ENCODE results near the gene SGSM1.

SGSM1 gene, protein sequence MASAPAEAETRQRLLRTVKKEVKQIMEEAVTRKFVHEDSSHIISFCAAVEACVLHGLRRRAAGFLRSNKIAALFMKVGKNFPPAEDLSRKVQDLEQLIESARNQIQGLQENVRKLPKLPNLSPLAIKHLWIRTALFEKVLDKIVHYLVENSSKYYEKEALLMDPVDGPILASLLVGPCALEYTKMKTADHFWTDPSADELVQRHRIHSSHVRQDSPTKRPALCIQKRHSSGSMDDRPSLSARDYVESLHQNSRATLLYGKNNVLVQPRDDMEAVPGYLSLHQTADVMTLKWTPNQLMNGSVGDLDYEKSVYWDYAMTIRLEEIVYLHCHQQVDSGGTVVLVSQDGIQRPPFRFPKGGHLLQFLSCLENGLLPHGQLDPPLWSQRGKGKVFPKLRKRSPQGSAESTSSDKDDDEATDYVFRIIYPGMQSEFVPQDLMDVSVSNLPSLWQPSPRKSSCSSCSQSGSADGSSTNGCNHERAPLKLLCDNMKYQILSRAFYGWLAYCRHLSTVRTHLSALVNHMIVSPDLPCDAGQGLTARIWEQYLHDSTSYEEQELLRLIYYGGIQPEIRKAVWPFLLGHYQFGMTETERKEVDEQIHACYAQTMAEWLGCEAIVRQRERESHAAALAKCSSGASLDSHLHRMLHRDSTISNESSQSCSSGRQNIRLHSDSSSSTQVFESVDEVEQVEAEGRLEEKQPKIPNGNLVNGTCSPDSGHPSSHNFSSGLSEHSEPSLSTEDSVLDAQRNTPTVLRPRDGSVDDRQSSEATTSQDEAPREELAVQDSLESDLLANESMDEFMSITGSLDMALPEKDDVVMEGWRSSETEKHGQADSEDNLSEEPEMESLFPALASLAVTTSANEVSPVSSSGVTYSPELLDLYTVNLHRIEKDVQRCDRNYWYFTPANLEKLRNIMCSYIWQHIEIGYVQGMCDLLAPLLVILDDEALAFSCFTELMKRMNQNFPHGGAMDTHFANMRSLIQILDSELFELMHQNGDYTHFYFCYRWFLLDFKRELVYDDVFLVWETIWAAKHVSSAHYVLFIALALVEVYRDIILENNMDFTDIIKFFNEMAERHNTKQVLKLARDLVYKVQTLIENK

DNA sequence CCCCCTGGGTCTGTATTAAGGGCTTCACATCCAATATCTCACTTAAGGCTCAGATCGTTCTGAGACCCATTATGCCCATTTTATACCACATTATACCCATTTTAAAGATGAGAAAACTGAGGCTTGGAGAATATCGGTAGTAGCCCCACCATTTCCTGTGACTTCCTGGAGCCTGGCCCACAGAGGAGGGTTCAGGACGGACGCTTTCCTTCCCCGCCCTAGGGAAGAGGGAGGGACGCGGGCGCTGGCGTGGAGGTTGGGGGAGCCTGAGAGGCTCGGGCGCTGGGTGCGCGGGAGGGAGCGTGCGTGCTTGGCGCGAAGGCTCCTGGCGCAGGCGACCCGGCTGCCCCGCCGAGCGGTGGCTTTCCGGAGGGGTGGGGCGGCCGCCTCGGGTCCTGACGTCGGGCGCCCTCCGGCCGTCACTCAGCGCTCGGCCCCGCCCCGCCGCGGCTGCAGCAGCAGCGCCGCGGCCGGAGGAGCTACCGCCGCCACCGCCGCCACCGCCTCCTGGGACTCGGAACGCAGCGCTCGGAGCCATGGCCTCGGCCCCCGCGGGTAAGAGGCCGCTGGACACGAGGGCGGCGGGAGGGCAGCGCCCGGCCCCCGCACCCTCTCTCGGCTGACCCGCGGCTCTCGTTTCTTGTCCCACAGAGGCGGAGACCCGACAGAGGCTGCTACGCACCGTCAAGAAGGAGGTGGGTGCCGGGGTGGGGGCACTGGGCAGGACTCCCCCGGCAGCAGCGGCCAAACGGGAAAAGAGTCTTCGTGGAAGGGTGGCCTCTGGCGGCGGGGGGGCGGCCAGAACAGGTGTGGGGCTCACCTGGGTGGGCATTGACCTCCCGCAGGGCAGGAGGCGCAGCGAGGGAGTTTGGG lies at the start of gene SGSM1:
Gene SGSM1, plus strand, starts transcription at position 422 of the 873 bp plus-strand sequence. Its CDS starts 115 bp downstream, at position 537.
- FAIRE-seq (peak; percentile 52), DNase-seq (ENCODE audit: extremely low spot score, insufficient read length, low read depth) (peak; percentile 84)

DNA sequence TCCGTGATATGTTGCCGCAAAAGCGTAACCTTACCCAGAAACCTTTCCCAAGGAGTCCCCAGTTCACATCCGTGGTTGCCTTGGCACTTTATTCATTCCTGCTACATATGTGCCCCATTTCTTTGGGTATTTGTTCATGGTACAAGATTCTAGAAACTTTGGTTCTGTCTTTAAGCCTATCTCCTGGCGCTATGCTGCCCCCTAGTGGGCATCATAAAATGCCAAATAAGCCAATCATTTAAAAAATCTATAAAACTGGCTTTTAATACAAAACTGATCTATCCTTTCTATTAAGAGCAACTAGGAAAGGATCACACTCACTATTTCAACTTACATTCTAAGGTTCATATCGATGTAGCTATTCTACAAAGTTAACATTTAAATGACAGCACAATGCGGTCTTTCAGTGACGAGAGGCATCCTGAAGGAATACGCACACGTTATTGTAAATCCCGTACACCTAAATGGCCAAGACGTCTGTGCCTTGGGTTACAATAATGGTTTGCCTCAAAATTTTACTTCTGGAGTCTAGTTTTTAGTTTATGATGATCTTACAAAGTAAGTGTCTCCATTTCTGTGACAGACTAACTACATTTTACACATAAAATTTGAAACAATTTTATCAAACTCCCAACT lies 47.7 kb upstream of the SGSM1 start:
- FAIRE-seq (peak; percentile 70), DNase-seq (ENCODE audit: extremely low spot score, insufficient read length, low read depth) (peak; percentile 29)

DNA sequence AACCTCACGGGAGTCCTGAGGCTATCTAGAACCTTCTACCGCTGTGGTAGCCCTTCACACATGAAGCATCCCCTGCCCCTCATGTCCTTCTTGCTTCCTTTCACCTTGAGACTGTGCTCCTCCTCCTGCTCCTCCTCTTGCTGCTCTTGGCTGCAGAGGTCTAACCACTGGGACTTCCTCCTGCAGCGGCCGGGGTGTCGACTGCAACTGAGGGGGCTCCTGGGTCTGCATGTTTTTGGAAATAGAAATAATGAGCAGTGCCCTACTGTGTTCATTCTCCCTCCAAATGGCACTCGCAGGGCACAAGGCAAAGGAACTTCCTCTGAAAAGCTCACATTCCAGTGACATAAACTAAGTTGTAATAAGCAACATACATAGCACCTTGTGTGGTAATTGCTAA lies 46.2 kb upstream of the SGSM1 start:
- FAIRE-seq: no peak

DNA sequence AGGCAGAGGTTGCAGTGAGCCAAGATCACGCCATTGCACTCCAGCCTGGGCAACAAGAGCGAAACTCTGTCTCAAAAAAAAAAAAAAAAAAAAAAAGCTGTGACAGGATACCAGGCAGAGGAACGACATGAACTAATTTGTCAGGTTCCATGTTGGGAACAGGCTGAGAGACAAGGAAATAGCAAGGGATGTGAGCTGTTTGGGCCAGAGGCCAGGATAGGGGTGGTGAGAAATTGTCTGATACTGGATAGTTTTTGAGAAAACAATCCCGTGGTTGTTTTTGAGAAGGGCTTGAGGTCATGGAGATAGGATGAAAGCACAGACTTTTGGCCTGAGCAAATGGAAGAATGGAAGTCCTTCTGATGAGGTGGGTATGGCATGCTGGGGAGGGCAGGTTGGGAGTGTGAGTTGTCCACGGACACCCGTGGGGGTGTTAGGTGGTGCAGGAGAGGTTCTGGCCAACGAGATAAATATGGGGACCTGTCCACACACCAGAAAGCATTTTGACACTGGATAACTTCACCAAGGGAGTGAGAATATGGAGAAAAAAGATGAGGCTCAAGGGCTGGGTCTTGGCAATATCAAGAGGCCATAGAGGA lies 45.2 kb upstream of the SGSM1 start:
- FAIRE-seq: no peak
- DNase-seq (ENCODE audit: extremely low spot score, insufficient read length, low read depth): no peak

More for the DNA sequence above, 46.2 kb upstream of the SGSM1 start:
- DNase-seq (ENCODE audit: extremely low spot score, insufficient read length, low read depth): no peak

DNA sequence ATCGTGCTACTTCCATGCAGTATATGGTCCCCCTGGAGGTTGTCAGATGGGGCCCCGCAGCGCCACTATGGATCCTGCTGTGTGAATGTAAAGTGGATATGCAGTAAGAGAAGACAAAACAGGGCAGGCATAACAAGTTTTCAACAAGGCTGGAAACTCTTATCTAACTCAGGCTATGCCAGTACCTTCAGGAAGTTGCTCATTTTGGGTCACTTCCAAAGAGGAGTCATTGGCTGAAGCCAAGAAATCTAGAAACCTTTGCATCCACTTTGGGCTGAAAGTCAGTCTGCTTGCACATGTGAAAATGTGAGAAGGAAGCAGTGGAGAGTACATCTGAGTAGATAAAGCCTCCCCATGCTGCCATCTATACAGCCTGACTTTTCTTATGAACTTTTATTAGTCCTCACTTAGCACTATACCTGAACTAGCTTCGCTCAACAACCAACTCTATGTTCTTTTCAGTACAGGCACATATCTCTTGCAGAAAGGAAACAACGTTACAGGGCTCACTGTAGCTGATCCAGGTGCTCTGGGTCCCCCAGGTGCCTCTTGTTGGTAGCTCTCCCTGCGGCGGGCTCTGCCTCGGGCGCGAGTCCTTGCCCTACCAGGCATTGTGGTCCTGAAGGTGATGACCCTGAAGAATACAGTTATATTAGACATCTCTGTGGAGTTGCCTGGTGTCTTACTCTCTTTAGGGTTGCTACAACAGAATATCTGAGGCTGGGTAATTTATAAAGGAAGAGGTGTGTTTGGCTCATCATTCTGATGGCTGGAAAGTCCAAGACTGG lies 43.9 kb upstream of the SGSM1 start:
- FAIRE-seq (no peak), DNase-seq (ENCODE audit: extremely low spot score, insufficient read length, low read depth) (no peak)

DNA sequence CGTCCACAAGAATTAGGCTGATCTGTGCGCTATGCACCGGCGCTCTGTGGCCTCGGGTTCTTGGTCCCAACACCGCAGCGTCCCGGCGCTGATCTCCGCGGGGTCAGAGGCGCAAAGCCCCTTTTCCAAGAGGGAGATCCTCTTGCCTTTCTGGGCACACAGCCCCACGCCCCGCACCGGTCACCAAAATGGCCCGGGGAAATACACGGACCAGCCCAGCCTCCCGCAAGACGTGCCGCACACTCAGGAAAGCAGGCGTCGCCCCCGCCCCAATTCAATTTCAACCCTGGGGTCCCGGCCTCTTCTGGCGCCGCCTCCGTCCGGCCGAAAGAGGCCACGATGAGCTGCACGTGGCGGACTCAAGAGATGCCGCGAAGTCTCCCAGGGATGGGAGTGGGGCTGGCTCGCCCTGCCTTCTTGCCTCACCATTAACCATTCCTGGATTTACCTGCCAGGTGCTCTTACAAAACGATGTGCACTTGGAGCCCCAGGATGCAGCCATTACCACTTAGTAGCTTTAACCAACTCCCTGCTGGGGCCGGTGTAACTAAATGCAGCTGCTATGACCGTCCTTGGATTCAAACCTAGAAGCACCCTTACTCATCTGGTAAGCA lies 42.0 kb upstream of the SGSM1 start:
- DNase-seq (ENCODE audit: extremely low spot score, insufficient read length, low read depth) (no peak), FAIRE-seq (no peak)

DNA sequence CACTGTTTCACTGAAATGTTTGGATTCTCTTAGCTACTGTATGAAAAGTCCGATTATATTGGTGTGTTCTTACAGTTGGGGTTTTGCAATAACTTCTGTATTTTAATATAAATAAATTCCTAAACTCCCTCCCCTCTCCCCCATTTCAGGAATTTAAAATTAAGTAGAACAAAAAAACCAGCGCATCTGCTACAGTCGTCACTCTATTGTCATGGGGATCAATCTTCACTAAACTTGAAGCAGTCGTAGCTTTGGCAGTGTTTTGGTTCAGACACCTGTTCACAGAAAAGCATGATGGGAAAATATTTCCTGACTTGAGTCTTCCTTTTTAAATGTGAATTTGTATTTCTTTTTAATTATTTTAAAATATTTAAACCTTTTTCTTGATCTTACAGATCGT lies 40.8 kb upstream of the SGSM1 start:
- no peak for FAIRE-seq
- no peak for DNase-seq (ENCODE audit: extremely low spot score, insufficient read length, low read depth)

DNA sequence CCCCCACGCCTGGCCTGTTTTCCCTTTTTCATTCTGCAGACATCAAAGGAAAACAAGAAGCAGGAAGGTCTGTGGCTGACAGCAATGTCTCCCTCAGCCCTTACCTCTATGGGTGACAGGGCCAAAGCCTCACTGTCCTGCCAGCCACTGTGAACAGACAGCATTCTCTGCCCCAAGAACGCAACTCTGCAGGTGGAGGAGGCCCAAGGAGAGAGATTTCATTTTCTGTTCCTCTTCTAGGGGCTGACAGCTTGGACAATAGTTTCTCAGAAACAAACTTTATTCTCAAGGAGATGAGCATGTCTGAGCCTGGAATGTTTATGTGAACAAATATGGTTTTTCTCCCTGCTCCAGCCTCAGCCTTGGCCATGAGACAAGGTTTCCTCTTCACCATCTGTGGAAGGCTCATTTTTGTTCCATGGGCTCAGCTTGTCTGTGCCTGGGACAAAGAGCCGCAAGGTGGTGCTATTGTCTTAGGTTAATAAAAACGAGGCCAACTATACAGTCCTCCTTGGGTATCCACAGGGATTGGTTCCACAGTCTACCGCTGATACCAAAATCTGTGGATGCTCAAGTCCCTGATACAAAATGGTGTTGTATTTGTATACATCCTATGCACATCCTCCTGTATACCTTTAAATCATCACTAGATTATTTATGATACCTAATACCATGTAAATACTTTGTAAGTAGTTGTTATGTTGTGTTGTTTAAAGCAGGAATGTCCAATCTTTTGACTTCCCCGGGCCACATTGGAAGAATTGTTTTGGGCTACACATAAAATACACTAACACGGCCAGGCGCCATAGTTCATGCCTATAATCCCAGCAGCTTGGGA lies 37.3 kb upstream of the SGSM1 start:
- peak; percentile 12 for DNase-seq (ENCODE audit: extremely low spot score, insufficient read length, low read depth)
- FAIRE-seq: peak; percentile 59

DNA sequence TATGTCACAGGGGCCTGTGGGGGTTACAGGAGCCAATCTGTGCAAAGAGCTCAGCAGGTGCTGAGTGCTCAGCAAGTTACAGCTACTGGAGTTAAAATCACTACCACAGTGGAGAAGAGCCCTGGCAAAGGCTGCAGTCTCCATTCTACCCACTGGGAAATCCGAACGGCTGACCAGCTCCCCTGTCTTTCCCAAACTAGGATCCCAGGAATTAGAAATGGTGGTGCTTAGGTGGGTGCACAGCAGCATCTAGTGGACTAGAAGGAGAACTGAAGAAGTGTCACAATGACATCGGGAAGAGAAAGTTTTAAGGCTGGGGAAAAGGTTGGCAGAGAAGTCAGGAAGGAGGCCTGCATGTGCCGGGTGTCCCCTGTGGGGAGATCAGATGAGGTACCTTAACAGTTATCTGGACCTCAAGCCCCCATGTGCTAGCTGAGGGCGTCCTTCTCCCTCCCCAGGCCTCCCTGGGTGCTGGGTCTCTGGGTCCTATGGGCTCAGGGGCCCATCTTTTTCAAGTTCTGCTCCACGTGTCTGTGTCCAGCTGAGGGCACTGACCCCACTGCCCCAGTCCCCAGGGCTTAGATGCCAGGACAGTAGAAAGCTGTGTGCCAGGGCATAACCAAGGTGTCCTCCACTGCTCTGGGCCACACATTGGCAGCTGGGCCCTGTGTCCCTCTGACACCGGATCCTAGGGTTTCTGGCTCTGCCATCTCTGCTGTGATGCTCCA lies 33.4 kb upstream of the SGSM1 start:
- DNase-seq (ENCODE audit: extremely low spot score, insufficient read length, low read depth) (no peak), FAIRE-seq (no peak)

DNA sequence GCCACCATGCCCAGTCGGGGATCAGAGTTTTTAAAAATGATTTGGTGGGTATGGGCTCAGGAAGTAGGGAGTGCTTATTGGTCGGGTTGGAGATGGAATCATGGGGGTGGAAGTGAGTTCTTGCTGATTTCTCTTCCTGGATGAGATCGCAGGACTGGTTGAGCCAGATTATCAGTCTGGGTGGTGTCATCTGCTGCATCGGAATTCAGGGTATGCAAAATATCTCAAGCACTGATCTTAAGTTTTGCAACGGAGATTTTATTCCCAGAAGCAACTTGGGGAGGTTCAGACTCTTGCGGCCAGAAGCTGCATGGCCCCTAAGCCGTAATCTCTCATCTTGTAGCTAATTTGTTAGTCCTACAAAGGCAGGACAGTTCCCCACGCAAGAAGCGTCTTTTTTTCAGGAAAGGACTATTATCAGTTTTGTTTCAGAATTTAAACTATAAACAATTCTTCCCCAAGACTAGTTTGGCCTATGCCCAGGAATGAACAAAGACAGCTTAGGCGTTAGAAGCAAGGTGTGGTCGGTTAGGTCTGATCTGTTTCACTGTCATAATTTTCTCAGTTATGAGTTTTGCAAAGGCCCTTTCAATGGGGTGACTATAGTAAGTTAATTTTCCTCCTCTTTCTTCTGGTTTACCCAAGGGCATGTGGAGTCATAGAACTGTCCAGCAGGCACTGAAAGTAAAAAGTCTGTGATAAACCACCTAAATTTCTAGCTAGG lies 30.1 kb upstream of the SGSM1 start:
- FAIRE-seq (no peak), DNase-seq (ENCODE audit: extremely low spot score, insufficient read length, low read depth) (no peak)

DNA sequence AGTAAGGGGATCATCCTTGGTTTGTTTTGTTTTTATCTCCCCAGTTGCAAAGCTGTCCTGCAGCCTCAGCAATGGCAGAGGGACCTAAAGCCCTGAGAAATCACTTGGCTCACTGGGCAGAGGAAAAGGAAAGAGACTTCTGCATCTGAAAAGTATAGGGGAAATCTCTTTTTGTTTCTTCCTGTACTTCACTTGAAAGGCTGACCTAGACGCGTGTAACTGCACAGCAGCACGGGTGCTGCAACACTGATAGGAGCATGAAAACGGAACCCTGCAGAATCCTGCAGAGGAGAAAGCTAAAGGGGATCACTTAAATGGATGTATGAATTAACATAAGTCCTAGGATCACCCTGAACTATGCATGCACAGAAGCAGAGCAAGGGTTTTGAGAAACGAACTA lies 29.5 kb upstream of the SGSM1 start:
- no peak for DNase-seq (ENCODE audit: extremely low spot score, insufficient read length, low read depth)
- no peak for FAIRE-seq

DNA sequence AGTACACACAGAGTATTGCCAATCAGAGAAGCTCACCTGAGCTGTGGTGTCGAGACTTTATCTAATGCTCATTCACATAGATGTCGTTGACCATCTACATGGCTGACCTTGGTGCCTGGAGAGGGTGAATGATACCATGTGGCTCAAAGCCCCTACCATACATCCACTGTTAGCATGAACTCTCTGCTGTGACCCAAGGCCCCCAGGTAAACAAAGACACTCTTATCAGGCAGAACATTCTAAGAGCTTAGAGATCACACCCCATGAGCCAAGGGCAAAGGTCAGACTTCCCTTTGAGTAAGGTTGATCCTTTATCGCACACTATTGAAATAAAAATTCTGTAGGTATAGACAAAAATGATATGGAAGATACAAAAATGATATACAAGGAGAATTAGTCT lies 16.5 kb upstream of the SGSM1 start:
- FAIRE-seq: no peak
- no peak for DNase-seq (ENCODE audit: extremely low spot score, insufficient read length, low read depth)

DNA sequence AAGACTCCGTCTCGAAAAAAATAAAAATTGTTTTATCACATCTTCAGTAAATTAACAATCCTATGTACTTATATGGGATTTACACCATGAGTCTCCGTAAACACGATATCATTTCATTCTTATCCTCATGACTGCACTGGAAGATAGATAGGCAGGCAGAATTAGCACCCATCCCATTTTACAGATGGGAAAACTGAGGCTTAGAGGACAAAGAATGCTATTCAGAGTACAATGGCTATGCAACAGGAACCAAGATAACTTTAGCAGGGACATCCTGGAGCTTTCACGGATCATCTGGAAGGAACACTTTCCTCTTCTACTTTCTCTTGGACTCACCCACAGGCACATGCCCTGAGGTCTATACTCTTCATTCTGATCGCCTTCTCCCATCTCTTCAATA lies 14.6 kb upstream of the SGSM1 start:
- no peak for FAIRE-seq
- DNase-seq (ENCODE audit: extremely low spot score, insufficient read length, low read depth): no peak

DNA sequence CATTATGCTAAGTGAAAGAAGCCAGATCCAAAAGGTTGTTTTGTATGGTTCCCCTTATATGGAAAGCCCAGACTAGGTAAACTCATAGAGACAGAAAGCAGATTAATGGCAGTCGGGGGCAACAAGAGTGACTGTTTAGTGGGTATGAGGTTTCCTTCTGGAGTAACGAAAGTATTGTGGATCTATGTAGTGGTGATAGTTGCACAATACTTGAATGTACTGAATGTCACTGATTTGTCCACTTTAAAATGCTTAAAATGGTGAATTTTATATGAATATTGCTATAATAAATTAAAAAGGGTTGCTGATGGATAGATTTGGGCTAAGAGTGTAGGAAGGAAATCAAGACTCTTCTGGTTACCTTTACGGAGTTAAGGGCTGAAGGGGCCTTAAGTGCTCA lies 10.0 kb upstream of the SGSM1 start:
- FAIRE-seq (no peak), DNase-seq (ENCODE audit: extremely low spot score, insufficient read length, low read depth) (no peak)

DNA sequence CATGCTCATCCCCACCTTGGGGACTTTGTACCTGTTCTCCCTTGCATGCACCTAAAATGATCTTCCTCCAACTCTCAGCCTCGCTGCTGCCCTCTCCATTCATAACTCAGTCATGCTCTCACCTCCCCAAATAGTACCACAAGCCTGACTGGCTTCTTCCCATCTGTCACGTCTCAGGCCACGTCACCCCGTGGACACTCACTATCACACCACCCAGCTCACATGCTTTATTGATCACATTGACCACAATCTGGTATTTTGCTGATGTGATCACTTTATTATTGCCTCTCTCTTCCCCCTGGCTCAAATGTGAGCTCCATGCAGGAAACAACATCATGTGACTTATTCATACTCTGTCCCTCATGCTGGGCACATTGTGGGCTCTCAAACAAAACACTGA lies 9.2 kb upstream of the SGSM1 start:
- DNase-seq (ENCODE audit: extremely low spot score, insufficient read length, low read depth) (no peak), FAIRE-seq (no peak)

Measured in GM18507 (cell line).